Measurements from ENCODE around the gene CALCR.

Gene CALCR

DNA sequence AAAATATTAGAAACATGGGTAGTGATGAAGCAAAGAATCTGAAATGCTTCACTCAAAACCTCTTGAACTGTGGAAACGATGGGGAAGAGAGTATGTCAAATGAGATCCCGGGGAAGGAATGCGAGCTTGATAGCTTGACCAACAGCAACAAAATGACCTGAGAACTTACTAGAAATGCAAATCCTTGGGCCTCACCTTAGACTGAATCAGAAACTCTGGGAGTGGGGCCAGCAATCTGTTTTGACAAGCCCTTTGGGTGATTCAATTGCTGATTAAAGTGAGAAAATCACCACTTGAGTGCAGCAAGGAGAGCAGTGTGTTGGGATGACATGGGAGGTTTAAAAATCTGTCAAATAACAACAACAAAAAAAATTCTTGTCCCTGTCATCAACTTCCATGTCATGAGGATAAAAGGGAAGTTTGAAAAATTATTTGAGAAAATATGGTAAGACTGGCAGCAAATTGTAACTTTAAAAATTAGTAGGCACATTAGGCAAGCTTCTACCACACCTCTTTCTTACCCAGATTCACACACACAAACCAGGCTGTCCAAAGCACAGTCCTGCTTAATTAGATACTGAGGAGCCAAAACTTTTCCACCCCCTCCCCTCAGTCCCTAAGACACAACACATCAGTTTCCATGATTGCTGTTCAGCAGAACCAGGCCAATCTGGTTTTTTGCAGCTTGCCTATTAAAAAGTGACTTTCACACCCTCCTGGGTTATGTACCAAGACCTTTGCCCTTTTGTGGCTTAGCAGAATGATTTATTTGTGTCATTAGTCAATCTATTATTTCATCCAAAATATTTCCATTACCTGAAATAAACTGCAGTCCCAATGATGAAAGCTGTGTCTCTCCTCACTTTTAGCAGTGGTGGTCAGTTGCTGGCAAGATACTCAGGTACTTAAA, 15.6 kb downstream of the CALCR start:
- Histone ChIP-seq H3K9ac (ENCODE audit: low read length) (no peak overlapping the region), H3K27me3 (ENCODE audit: control insufficient read depth in 1 of 2, insufficient read depth in 2 of 2, low read length in 2 of 2) (no peaks in the 10 kb centered on the region), H3K27ac (ENCODE audit: low read depth, low read length) (no peak overlapping the region), H3K36me3 (ENCODE audit: insufficient read depth, low read length) (no peaks in the 10 kb centered on the region), H3K4me3 (ENCODE audit: low read depth in 1 of 2, low read length in 2 of 2) (no peak overlapping the region), H3K9me3 (ENCODE audit: low read length) (no peaks in the 10 kb centered on the region), H3K4me1 (ENCODE audit: insufficient read depth, low read length) (no peaks in the 10 kb centered on the region)

DNA sequence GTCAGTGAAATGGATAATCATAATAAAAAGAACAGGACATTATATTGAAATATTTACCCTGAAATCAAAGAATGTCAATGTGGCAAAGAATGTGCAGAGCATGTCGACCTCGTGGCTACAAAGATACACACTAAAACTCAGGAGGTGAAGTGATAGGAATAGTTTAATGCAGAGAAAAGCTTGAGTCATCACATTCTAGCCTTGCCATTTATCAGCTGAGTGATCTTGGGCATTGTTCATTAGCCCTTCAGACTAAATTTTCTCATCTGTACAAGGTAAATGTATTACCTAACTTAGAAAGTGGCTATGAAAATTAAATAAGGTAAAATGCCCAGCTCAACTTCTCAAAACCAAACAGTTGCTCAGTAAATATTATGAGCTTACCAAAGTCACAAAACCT, 22.6 kb downstream of the CALCR start:
- no peak overlapping the region for H3K9ac ChIP-seq (ENCODE audit: low read length)
- H3K27me3 ChIP-seq (ENCODE audit: control insufficient read depth in 1 of 2, insufficient read depth in 2 of 2, low read length in 2 of 2) = no peaks in the 10 kb centered on the region
- H3K36me3 ChIP-seq (ENCODE audit: insufficient read depth, low read length) = no peaks in the 10 kb centered on the region
- H3K9me3 ChIP-seq (ENCODE audit: low read length) = no peaks in the 10 kb centered on the region
- no peak overlapping the region for H3K27ac ChIP-seq (ENCODE audit: low read depth, low read length)
- H3K4me3 ChIP-seq (ENCODE audit: low read depth in 1 of 2, low read length in 2 of 2) = no peak overlapping the region
- H3K4me1 ChIP-seq (ENCODE audit: insufficient read depth, low read length) = no peaks in the 10 kb centered on the region

- Histone ChIP-seq H3K36me3 (ENCODE audit: insufficient read depth, low read length) (no peaks in the 10 kb centered on the region), H3K9ac (ENCODE audit: low read length) (no peak overlapping the region)
Observed at GRCh38 chr7:93551063-93551895, 23.2 kb downstream of the CALCR start.

DNA sequence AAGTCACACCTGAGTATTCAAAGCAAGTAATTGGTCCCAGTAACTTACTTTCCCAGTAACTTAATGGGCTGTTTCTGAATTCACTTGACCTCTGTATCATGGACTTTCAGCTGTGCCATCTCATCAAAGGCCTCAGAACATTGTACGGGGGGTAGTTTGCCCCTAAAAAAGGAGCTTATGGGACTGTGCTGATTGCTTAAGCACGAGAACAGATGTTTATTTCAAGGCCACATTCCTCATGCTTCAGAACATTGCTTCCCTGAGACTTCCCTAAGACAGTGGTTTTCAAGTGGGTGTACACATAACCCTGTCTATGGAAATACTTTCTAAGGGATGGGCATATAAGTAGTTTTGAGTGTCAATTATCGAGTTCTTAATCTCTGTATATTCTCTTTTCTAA, 26.8 kb downstream of the CALCR start:
- H3K27me3 ChIP-seq (ENCODE audit: control insufficient read depth in 1 of 2, insufficient read depth in 2 of 2, low read length in 2 of 2) = no peaks in the 10 kb centered on the region

More at GRCh38 chr7:93551063-93551895, 23.2 kb downstream of the CALCR start:
- no peak overlapping the region for H3K4me3 ChIP-seq (ENCODE audit: low read depth in 1 of 2, low read length in 2 of 2)
- H3K4me1 ChIP-seq (ENCODE audit: insufficient read depth, low read length) = no peaks in the 10 kb centered on the region
- H3K9me3 ChIP-seq (ENCODE audit: low read length) = no peaks in the 10 kb centered on the region
- no peaks in the 10 kb centered on the region for H3K27me3 ChIP-seq (ENCODE audit: control insufficient read depth in 1 of 2, insufficient read depth in 2 of 2, low read length in 2 of 2)
- H3K27ac ChIP-seq (ENCODE audit: low read depth, low read length) = no peak overlapping the region

DNA sequence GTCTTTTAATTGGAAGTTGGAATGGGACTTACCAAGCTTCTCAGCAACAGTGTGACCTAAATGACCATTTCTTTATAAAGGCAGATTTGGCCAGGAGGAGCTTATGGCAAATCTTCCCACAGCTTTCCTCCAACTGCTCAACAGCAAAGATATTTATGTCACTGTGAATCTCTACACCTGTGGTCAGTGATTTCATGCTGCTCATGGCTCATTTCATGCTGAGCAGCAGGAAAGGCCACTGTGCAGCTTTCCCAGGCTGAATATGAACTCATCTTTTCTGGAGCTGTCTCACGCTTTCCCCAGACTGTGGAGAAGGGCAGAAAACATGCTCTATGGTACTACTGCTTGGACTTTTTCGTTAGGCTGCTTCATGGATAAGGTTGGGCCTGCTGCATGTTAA, 29.8 kb downstream of the CALCR start:
- H3K27me3 ChIP-seq (ENCODE audit: control insufficient read depth in 1 of 2, insufficient read depth in 2 of 2, low read length in 2 of 2) = no peaks in the 10 kb centered on the region
- no peak overlapping the region for H3K27ac ChIP-seq (ENCODE audit: low read depth, low read length)
- no peaks in the 10 kb centered on the region for H3K36me3 ChIP-seq (ENCODE audit: insufficient read depth, low read length)
- no peak overlapping the region for H3K9ac ChIP-seq (ENCODE audit: low read length)
- H3K9me3 ChIP-seq (ENCODE audit: low read length) = no peaks in the 10 kb centered on the region
- no peaks in the 10 kb centered on the region for H3K4me1 ChIP-seq (ENCODE audit: insufficient read depth, low read length)
- H3K4me3 ChIP-seq (ENCODE audit: low read depth in 1 of 2, low read length in 2 of 2) = no peak overlapping the region

More for the DNA sequence above, 26.8 kb downstream of the CALCR start:
- Histone ChIP-seq H3K9me3 (ENCODE audit: low read length) (no peaks in the 10 kb centered on the region), H3K36me3 (ENCODE audit: insufficient read depth, low read length) (no peaks in the 10 kb centered on the region), H3K4me3 (ENCODE audit: low read depth in 1 of 2, low read length in 2 of 2) (no peak overlapping the region), H3K9ac (ENCODE audit: low read length) (no peak overlapping the region), H3K27ac (ENCODE audit: low read depth, low read length) (no peak overlapping the region), H3K4me1 (ENCODE audit: insufficient read depth, low read length) (no peaks in the 10 kb centered on the region)

DNA sequence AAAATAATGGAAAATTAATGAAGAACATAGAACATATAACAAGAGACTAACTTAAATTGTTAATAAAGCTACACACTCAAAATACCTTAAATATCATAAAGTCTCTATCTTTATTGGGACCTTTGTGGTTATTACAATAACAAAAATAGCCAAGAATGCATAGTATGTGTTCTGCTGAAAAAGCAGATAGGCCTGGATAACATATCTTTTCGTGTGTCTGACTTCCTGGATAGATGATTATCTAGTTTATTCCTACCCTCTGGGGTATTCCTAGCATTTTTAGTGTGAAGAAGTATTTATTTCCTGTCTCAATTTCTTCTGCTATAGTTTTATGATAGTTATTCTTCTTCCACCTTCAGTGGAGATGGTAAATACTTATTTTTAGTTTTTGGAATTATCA, 36.5 kb downstream of the CALCR start:
- no peaks in the 10 kb centered on the region for H3K36me3 ChIP-seq (ENCODE audit: insufficient read depth, low read length)
- H3K9me3 ChIP-seq (ENCODE audit: low read length) = no peaks in the 10 kb centered on the region
- H3K27me3 ChIP-seq (ENCODE audit: control insufficient read depth in 1 of 2, insufficient read depth in 2 of 2, low read length in 2 of 2) = no peaks in the 10 kb centered on the region

GRCh38 chr7:93535616-93536015, 38.9 kb downstream of the CALCR start:
- H3K4me1 ChIP-seq (ENCODE audit: insufficient read depth, low read length) = no peaks in the 10 kb centered on the region
- H3K27ac ChIP-seq (ENCODE audit: low read depth, low read length) = no peak overlapping the region
- no peak overlapping the region for H3K4me3 ChIP-seq (ENCODE audit: low read depth in 1 of 2, low read length in 2 of 2)
- H3K9me3 ChIP-seq (ENCODE audit: low read length) = no peaks in the 10 kb centered on the region
- H3K36me3 ChIP-seq (ENCODE audit: insufficient read depth, low read length) = no peaks in the 10 kb centered on the region
- H3K9ac ChIP-seq (ENCODE audit: low read length) = no peak overlapping the region
- H3K27me3 ChIP-seq (ENCODE audit: control insufficient read depth in 1 of 2, insufficient read depth in 2 of 2, low read length in 2 of 2) = no peaks in the 10 kb centered on the region

More for the DNA sequence above, 36.5 kb downstream of the CALCR start:
- H3K27ac ChIP-seq (ENCODE audit: low read depth, low read length) = no peak overlapping the region
- no peak overlapping the region for H3K4me3 ChIP-seq (ENCODE audit: low read depth in 1 of 2, low read length in 2 of 2)
- H3K9ac ChIP-seq (ENCODE audit: low read length) = no peak overlapping the region
- H3K4me1 ChIP-seq (ENCODE audit: insufficient read depth, low read length) = no peaks in the 10 kb centered on the region

DNA sequence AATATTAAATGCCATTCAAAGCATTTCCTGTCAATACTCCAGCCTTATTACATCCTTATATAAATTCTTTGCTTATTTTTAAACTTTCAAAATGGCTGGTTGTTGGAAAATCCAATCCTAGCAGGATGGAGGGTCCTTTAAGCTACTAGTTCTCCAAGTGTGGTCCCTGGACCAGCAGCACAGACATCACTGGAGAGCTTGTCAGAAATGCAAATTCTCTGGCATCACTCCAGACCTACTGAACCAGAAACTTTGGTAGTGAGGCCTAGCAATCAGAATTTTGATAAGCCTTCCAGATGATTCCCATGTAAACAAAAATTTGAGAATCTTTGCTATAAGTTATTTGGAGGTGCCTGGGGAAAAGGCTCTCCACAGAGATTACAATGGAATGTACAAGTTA, 43.8 kb downstream of the CALCR start:
- Histone ChIP-seq H3K9me3 (ENCODE audit: low read length) (no peaks in the 10 kb centered on the region), H3K4me1 (ENCODE audit: insufficient read depth, low read length) (no peaks in the 10 kb centered on the region), H3K9ac (ENCODE audit: low read length) (no peak overlapping the region), H3K4me3 (ENCODE audit: low read depth in 1 of 2, low read length in 2 of 2) (no peak overlapping the region), H3K36me3 (ENCODE audit: insufficient read depth, low read length) (no peaks in the 10 kb centered on the region), H3K27ac (ENCODE audit: low read depth, low read length) (no peak overlapping the region), H3K27me3 (ENCODE audit: control insufficient read depth in 1 of 2, insufficient read depth in 2 of 2, low read length in 2 of 2) (no peaks in the 10 kb centered on the region)

- Histone ChIP-seq H3K27me3 (ENCODE audit: control insufficient read depth in 1 of 2, insufficient read depth in 2 of 2, low read length in 2 of 2) (no peaks in the 10 kb centered on the region), H3K27ac (ENCODE audit: low read depth, low read length) (no peak overlapping the region), H3K4me1 (ENCODE audit: insufficient read depth, low read length) (no peaks in the 10 kb centered on the region), H3K9me3 (ENCODE audit: low read length) (no peaks in the 10 kb centered on the region), H3K36me3 (ENCODE audit: insufficient read depth, low read length) (no peaks in the 10 kb centered on the region), H3K9ac (ENCODE audit: low read length) (no peak overlapping the region), H3K4me3 (ENCODE audit: low read depth in 1 of 2, low read length in 2 of 2) (no peak overlapping the region)
Observed at GRCh38 chr7:93516834-93517233, 57.7 kb downstream of the CALCR start.

- no peak overlapping the region for H3K27ac ChIP-seq (ENCODE audit: low read depth, low read length)
- no peaks in the 10 kb centered on the region for H3K36me3 ChIP-seq (ENCODE audit: insufficient read depth, low read length)
- no peaks in the 10 kb centered on the region for H3K9me3 ChIP-seq (ENCODE audit: low read length)
- no peaks in the 10 kb centered on the region for H3K27me3 ChIP-seq (ENCODE audit: control insufficient read depth in 1 of 2, insufficient read depth in 2 of 2, low read length in 2 of 2)
- H3K4me3 ChIP-seq (ENCODE audit: low read depth in 1 of 2, low read length in 2 of 2) = no peak overlapping the region
- no peak overlapping the region for H3K9ac ChIP-seq (ENCODE audit: low read length)
- no peaks in the 10 kb centered on the region for H3K4me1 ChIP-seq (ENCODE audit: insufficient read depth, low read length)
Observed at GRCh38 chr7:93515144-93515543, 59.4 kb downstream of the CALCR start.

DNA sequence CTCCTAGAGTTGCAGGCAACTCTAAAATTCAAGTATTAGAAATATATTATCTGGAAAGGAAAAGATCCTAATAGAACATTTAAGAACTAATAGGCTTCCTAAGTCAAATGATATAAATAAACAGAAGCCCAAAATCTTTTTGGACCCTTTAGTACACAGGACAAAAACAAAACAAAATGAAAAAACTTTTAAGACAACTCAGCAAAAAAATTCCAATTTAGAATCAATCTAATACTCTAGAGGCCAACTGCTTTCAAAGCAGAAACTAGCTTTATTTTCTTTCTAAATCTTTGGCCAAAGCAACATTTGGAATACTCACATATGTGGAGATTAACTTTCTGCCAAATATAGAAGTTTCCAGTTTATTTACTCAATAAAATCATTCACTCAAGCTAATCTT, 65.2 kb downstream of the CALCR start:
- no peaks in the 10 kb centered on the region for H3K4me1 ChIP-seq (ENCODE audit: insufficient read depth, low read length)
- H3K9ac ChIP-seq (ENCODE audit: low read length) = no peak overlapping the region
- H3K27me3 ChIP-seq (ENCODE audit: control insufficient read depth in 1 of 2, insufficient read depth in 2 of 2, low read length in 2 of 2) = no peaks in the 10 kb centered on the region
- no peak overlapping the region for H3K4me3 ChIP-seq (ENCODE audit: low read depth in 1 of 2, low read length in 2 of 2)
- H3K27ac ChIP-seq (ENCODE audit: low read depth, low read length) = no peak overlapping the region
- no peaks in the 10 kb centered on the region for H3K9me3 ChIP-seq (ENCODE audit: low read length)
- no peaks in the 10 kb centered on the region for H3K36me3 ChIP-seq (ENCODE audit: insufficient read depth, low read length)
